Lung (tissue), 12 donors: ENCODE results near the gene CTDSPL. TPM values are rescaled to one million over a fixed set of nuclear protein-coding genes. Genes with fewer than 3 reads are reported as not detected.

ENCODE experiments used
- ATAC-seq: fragments of 200-7000 bp; cut with Tn5 transposase; one replicate; pipeline ENCODE4 v1.9.1; 2020; ENCODE audit warnings: moderate number of reproducible peaks; ENCODE audit not compliant: insufficient read depth, low FRiP score
- DNase-seq, 3 donors: peaks; one replicate each; pipeline ENCODE4 v3.0.0-alpha.2; 2013 to 2017
- H3K27ac ChIP-seq, 2 donors: one replicate each; pipeline ENCODE4 v1.5.1; 2013; ENCODE audit warnings: mild to moderate bottlenecking in 2 of 2, moderate library complexity in 2 of 2, control low read depth in 1 of 2, inconsistent platforms in 1 of 2, low read depth in 1 of 2, low read length in 1 of 2
- H3K27me3 ChIP-seq, 3 donors: one replicate each; pipeline ENCODE4 v1.5.1; 2013; ENCODE audit warnings: low read length in 2 of 3; ENCODE audit not compliant: control insufficient read depth in 3 of 3, insufficient read depth in 3 of 3
- H3K36me3 ChIP-seq, 4 donors: one replicate each; pipeline ENCODE4 v1.5.1; 2013; ENCODE audit warnings: low read length in 4 of 4, mild to moderate bottlenecking in 1 of 4, moderate library complexity in 1 of 4; ENCODE audit not compliant: control insufficient read depth in 4 of 4, insufficient read depth in 4 of 4
- H3K4me1 ChIP-seq, 5 donors: one replicate each; pipeline ENCODE4 v1.5.1; 2013; ENCODE audit warnings: low read length in 5 of 5, mild to moderate bottlenecking in 2 of 5, moderate library complexity in 1 of 5; ENCODE audit not compliant: control insufficient read depth in 5 of 5, insufficient read depth in 5 of 5
- H3K4me3 ChIP-seq: one replicate; pipeline ENCODE4 v1.5.1; 2013; ENCODE audit warnings: mild to moderate bottlenecking, control low read depth, moderate library complexity
- H3K9ac ChIP-seq, 2 donors: one replicate each; pipeline ENCODE4 v1.5.1; 2013; ENCODE audit warnings: low read length in 2 of 2, control low read depth in 1 of 2; ENCODE audit not compliant: insufficient read depth in 1 of 2
- H3K9me3 ChIP-seq, 4 donors: one replicate each; pipeline ENCODE4 v1.5.1; 2013; ENCODE audit warnings: low read length in 3 of 4, mild to moderate bottlenecking in 1 of 4, moderate library complexity in 1 of 4; ENCODE audit not compliant: control insufficient read depth in 4 of 4, insufficient read depth in 3 of 4
- WGBS, 2 donors: extraction: QIAGEN DNeasy Blood & Tissue Kit; methylation state at CpG; one replicate each; pipeline ENCODE4 v1.1.7; 2013; 5-methylcytosine and 5-hydroxymethylcytosine counted together
- polyA plus RNA-seq, 2 donors: library from polyadenylated mRNA; stranded (reverse); fragments of 200-250 nt; gene quantifications; one replicate each; pipeline ENCODE4 v1.2.1, GENCODE V29; 2013
- total RNA-seq, 2 donors: library from RNA; depleted of rRNA in 1 of 2; stranded (reverse); fragments of >200 nt in 1 of 2; gene quantifications; one replicate each; pipeline ENCODE4 v1.2.1, GENCODE V29; 2014 to 2021
- TF ChIP-seq, protein P1 (sequence below): IDR thresholded peaks from 2 replicates; pipeline ENCODE4 v1.5.1; 2012; ENCODE audit warnings: mild to moderate bottlenecking; ENCODE audit errors: control extremely low read depth, extremely low read depth
- donor health status: control.
- donor health status: control.
- donor health status: Bipolar disorder and iron deficiency.
- donor health status: healthy.
- donor health status: DM: yes; HTN: yes; CAD: no.

CTDSPL gene
- total and polyA plus RNA-seq, 4 donors: 12.5 to 79.1 (median 33.5) TPM

DNA sequence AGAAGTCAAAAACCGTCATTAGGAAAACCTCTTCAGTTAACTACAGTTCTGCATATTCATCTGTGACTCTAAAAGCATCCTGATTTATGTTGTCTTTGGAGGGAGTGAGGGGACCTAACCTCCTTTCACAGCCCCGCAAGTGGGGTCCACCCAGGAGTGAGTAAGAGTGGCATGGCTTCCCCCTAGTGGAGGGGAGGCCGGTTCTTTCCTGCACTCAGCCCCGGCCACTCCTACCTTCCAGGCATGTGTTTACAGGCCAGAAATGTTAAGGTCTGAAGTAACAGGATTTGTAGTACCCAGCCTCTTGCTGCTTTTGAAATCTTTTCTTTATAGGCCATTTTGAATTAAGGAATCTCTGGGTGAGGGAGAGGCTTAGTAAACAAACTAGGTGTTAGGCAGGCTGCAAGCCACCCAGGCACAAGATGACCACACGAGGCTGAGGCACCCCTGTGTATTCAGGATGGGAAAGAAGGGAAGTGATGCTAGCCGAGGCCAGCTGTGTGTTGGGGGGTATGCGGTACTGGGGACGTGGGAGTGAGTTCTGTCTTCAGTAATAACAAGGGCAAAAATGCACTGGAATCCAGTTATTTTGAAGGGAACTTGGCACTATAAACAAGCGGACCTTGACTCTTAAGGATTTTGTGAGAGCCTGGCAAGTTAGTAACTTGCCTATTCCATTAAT is 50.5 kb downstream of the CTDSPL start:
- 42 to 60% methylated on average over 9 of the region's 9 CpGs for whole genome bisulfite sequencing, 2 donors
- no peak overlapping the region for H3K27ac ChIP-seq
- H3K4me1 ChIP-seq: peaks cover 2 to 25% (median 20%) of the 10 kb centered on the region in 5 donors
- peaks cover 0 to 16% (median 0%) of the 10 kb centered on the region in 4 donors for H3K36me3 ChIP-seq
- TF ChIP-seq, protein P1, sequence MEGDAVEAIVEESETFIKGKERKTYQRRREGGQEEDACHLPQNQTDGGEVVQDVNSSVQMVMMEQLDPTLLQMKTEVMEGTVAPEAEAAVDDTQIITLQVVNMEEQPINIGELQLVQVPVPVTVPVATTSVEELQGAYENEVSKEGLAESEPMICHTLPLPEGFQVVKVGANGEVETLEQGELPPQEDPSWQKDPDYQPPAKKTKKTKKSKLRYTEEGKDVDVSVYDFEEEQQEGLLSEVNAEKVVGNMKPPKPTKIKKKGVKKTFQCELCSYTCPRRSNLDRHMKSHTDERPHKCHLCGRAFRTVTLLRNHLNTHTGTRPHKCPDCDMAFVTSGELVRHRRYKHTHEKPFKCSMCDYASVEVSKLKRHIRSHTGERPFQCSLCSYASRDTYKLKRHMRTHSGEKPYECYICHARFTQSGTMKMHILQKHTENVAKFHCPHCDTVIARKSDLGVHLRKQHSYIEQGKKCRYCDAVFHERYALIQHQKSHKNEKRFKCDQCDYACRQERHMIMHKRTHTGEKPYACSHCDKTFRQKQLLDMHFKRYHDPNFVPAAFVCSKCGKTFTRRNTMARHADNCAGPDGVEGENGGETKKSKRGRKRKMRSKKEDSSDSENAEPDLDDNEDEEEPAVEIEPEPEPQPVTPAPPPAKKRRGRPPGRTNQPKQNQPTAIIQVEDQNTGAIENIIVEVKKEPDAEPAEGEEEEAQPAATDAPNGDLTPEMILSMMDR: no peak
- no peaks in the 10 kb centered on the region for H3K9me3 ChIP-seq
- ATAC-seq (peak; percentile 53), DNase-seq (peak in 1 of 3 donors; percentile 56)
- no peak overlapping the region for H3K9ac ChIP-seq
- no peak overlapping the region for H3K4me3 ChIP-seq
- no peaks in the 10 kb centered on the region for H3K27me3 ChIP-seq

DNA sequence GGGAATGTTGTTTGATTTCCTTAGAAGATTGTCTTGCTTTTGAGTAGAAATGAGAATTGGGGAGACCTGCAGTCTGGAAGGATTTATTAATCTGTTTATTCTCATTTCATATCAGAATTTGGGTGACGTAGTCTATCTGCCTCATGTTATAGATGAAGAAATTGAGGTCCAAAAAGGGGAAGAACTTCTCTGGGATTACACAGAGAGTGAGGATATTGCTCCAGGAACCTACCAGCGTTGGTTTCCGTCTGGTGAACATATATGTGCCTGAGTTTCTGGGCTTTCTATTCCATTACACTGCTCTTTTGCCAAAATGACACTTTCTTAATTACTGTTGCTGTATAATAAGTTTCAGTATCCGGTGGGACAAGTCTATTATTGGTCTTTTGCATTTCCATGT is 51.8 kb downstream of the CTDSPL start:
- Histone ChIP-seq H3K9me3 (no peaks in the 10 kb centered on the region), H3K9ac (no peak overlapping the region), H3K36me3 (peaks cover 0 to 16% (median 0%) of the 10 kb centered on the region in 4 donors), H3K27me3 (no peaks in the 10 kb centered on the region), H3K27ac (no peak overlapping the region), H3K4me1 (peaks cover 3 to 29% (median 25%) of the 10 kb centered on the region in 5 donors), H3K4me3 (no peak overlapping the region)
- 29 to 71% methylated on average over 4 of the region's 4 CpGs for WGBS, 2 donors
- DNase-seq (no peak), ATAC-seq (no peak)
- TF ChIP-seq, protein P1: no peak

DNA sequence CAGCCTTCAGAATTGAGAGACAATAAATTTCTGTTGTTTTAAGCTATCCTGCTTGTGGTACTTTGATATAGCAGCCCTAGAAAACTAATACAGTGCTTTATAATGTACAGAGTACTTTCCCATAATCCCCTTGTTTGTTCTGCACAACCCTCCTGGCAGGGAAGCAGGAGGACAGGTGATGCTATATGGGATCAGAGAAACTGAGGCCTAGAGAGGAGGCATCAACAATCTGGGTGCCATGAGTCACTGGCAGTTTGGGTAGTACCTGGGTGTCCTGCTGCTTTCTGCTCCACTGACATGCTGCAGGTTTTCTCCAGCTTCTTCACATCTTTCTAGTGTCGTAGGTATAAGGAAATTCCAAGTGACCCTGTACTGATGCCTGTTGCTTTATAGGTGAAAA is 55.0 kb downstream of the CTDSPL start:
- DNase-seq (no peak), ATAC-seq (no peak)
- peak overlapping the region in 1 of 2 donors; percentile 4 for H3K9ac ChIP-seq
- WGBS, 2 donors: 91 to 96% methylated on average over 1 of the region's 1 CpG
- no peaks in the 10 kb centered on the region for H3K9me3 ChIP-seq
- no peaks in the 10 kb centered on the region for H3K27me3 ChIP-seq
- peaks cover 6 to 49% (median 32%) of the 10 kb centered on the region in 5 donors for H3K4me1 ChIP-seq
- TF ChIP-seq, protein P1: no peak
- peaks cover 0 to 8% (median 0%) of the 10 kb centered on the region in 4 donors for H3K36me3 ChIP-seq
- H3K4me3 ChIP-seq: no peak overlapping the region
- no peak overlapping the region for H3K27ac ChIP-seq

DNA sequence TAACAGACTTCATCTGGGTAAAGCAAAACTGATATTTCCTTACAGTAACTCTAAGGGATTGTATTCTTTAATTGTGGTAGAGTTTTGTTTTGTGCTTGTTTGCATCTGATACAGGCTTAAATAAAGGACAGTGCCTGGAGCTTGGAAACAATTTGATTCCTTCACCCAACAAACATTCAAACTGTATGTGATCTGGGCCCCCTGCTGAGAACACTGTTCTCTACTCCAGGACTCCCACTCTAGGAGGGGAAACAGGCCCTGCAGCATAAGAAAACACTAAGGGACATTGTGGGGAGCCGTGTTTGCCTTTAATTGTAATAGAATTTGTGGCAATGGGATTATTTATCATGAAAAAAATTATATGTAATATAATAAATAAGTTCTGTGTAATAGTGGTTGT is 56.9 kb downstream of the CTDSPL start:
- H3K27ac ChIP-seq: no peak overlapping the region
- no peaks in the 10 kb centered on the region for H3K36me3 ChIP-seq
- H3K9me3 ChIP-seq: no peaks in the 10 kb centered on the region
- peaks cover 9 to 65% (median 37%) of the 10 kb centered on the region in 5 donors for H3K4me1 ChIP-seq
- H3K27me3 ChIP-seq: no peaks in the 10 kb centered on the region
- H3K4me3 ChIP-seq: no peak overlapping the region
- no peak for ATAC-seq
- no peak overlapping the region for H3K9ac ChIP-seq
- TF ChIP-seq, protein P1: no peak
- no peak for DNase-seq
- 88 to 95% methylated on average over 1 of the region's 1 CpG for WGBS, 2 donors
